ENCODE data around the gene AFP. TPM values are rescaled to one million over a fixed set of nuclear protein-coding genes. Genes with fewer than 3 reads are reported as not detected.

The AFP gene
- total RNA-seq, 1 experiment from 2014 or later: 4.9 TPM

DNA sequence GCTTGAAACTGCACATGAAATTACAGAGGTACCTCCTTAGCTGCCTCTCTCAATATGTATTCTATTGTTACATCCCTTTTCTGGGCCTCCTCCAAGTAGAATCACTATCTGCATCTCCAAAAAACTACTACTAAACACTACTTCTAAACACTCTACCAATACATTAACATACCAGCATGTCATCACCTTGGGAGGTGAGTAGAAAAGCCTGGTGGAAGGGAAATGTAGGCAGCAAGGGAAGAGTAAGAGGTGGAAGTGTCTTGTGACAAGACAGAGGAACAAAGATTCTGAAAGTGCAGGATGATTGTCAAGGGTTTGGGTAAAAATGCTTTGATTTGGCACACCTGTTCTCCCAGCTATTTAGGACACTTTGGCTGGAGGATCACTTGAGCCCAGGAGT is 49.1 kb downstream of the AFP start:
- no peak overlapping the region for H3K23ac ChIP-seq (ENCODE audit: insufficient read length, low read depth, low read length)
- H2BK5ac ChIP-seq (ENCODE audit: insufficient read length, low read length): no peak overlapping the region
- no peaks in the 10 kb centered on the region for H3K79me2 ChIP-seq (ENCODE audit: insufficient read depth, low read length)
- H3K9ac ChIP-seq (ENCODE audit: extremely low read depth, insufficient read length, low read length): no peak overlapping the region
- H3K14ac ChIP-seq (ENCODE audit: insufficient read depth, low read length): no peak overlapping the region
- DNase-seq: no peak
- no peak overlapping the region for H2AFZ ChIP-seq (ENCODE audit: low read length)
- H3K4ac ChIP-seq (ENCODE audit: low read depth, low read length): no peak overlapping the region
- H3K56ac ChIP-seq (ENCODE audit: insufficient read length, low read depth, low read length): no peak overlapping the region
- H3K27ac ChIP-seq (ENCODE audit: insufficient read length, low read depth, low read length): no peak overlapping the region
- no peaks in the 10 kb centered on the region for H3K9me3 ChIP-seq (ENCODE audit: control insufficient read depth, low read depth, low read length)
- no peak overlapping the region for H3K27ac Mint-ChIP-seq
- no peaks in the 10 kb centered on the region for H3K36me3 Mint-ChIP-seq (ENCODE audit: insufficient read depth in 1 of 3, low read depth in 3 of 3)
- no peak overlapping the region for H2BK12ac ChIP-seq (ENCODE audit: insufficient read length, low read depth, low read length)
- H2BK20ac ChIP-seq (ENCODE audit: low read depth, low read length, poor library complexity, severe bottlenecking): no peak overlapping the region
- H3K4me3 Mint-ChIP-seq: no peak overlapping the region
- H3K27me3 Mint-ChIP-seq (ENCODE audit: low read depth): no peaks in the 10 kb centered on the region
- no peak overlapping the region for H2BK15ac ChIP-seq (ENCODE audit: low read depth, low read length)
- no peaks in the 10 kb centered on the region for H3K9me3 Mint-ChIP-seq
- no peak overlapping the region for H2AK5ac ChIP-seq (ENCODE audit: insufficient read length, low read length)
- H3K27me3 ChIP-seq (ENCODE audit: insufficient read depth, low read length): no peaks in the 10 kb centered on the region
- H4K91ac ChIP-seq (ENCODE audit: insufficient read length, low read depth, low read length): no peak overlapping the region
- no peak overlapping the region for H2BK120ac ChIP-seq (ENCODE audit: low read depth, low read length, poor library complexity, severe bottlenecking)
- no peak overlapping the region for H4K8ac ChIP-seq (replicated peaks; ENCODE audit: insufficient read length, low read depth, low read length)
- H4K20me1 ChIP-seq (ENCODE audit: control insufficient read depth, insufficient read depth, insufficient read length): no peaks in the 10 kb centered on the region
- peaks cover 13 to 21% of the 10 kb centered on the region in 2 experiments for H3K4me1 Mint-ChIP-seq
- no peak for TF ChIP-seq CTCF (conservative IDR thresholded peaks at IDR 0.05)
- H3K4me2 ChIP-seq (ENCODE audit: insufficient read depth, insufficient read length, low read length): no peak overlapping the region
- H3K18ac ChIP-seq (ENCODE audit: insufficient read length, low read depth, low read length): no peak overlapping the region
- H3K4me1 ChIP-seq (ENCODE audit: insufficient read depth, low read length): peaks cover 4% of the 10 kb centered on the region; the same call in 1 of the 2 replicates
- no peak overlapping the region for H4K5ac ChIP-seq (ENCODE audit: insufficient read length, low read depth, low read length)
- H3T11ph ChIP-seq (ENCODE audit: low read length): no peak overlapping the region
- H3K79me1 ChIP-seq (ENCODE audit: insufficient read depth, low read depth, low read length, poor library complexity, severe bottlenecking): no peaks in the 10 kb centered on the region
- H3K23me2 ChIP-seq (ENCODE audit: insufficient read length, low read depth, low read length, poor library complexity, severe bottlenecking): no peaks in the 10 kb centered on the region
